H9 (cell line): Measurements from ENCODE around the gene SLK. TPM values are rescaled to one million over a fixed set of nuclear protein-coding genes. Genes with fewer than 3 reads are reported as not detected.
A peak's percentile ranks its signal among the peaks of the same experiment; 100 is the strongest.

Experiments used
- DNase-seq: peaks from one replicate; pipeline ENCODE4 v3.0.0-alpha.2; 2017
- H2AFZ ChIP-seq: one replicate; pipeline ENCODE4 v1.6.1; 2013; ENCODE audit warnings: mild to moderate bottlenecking, low read length, control low read depth, moderate library complexity
- H2AK5ac ChIP-seq: 2 replicates; pipeline ENCODE4 v1.6.1; 2013; ENCODE audit warnings: low read length, control low read depth, mixed read lengths; ENCODE audit not compliant: insufficient read length
- H2BK120ac ChIP-seq: one replicate; pipeline ENCODE4 v1.6.1; 2013; ENCODE audit warnings: low read depth, mild to moderate bottlenecking, low read length, control low read depth, inconsistent platforms; ENCODE audit not compliant: poor library complexity, severe bottlenecking
- H2BK12ac ChIP-seq: 2 replicates; pipeline ENCODE4 v1.6.1; 2013; ENCODE audit warnings: low read length, control low read depth, mixed read lengths, low read depth; ENCODE audit not compliant: insufficient read length
- H2BK15ac ChIP-seq: 2 replicates; pipeline ENCODE4 v1.6.1; 2013; ENCODE audit warnings: low read depth, low read length, control low read depth
- H2BK20ac ChIP-seq: one replicate; pipeline ENCODE4 v1.6.1; 2013; ENCODE audit warnings: low read depth, mild to moderate bottlenecking, low read length, control low read depth, inconsistent platforms; ENCODE audit not compliant: poor library complexity, severe bottlenecking
- H2BK5ac ChIP-seq: 2 replicates; pipeline ENCODE4 v1.6.1; 2013; ENCODE audit warnings: low read length, control low read depth, mixed read lengths; ENCODE audit not compliant: insufficient read length
- H3K14ac ChIP-seq: 2 replicates; pipeline ENCODE4 v1.6.1; 2013; ENCODE audit warnings: low read length, control low read depth; ENCODE audit not compliant: insufficient read depth
- H3K18ac ChIP-seq: 2 replicates; pipeline ENCODE4 v1.6.1; 2013; ENCODE audit warnings: low read depth, mild to moderate bottlenecking, mixed read lengths, low read length, control low read depth; ENCODE audit not compliant: insufficient read length
- H3K23ac ChIP-seq: 2 replicates; pipeline ENCODE4 v1.6.1; 2013; ENCODE audit warnings: low read length, control low read depth, mixed read lengths, low read depth; ENCODE audit not compliant: insufficient read length
- H3K23me2 ChIP-seq: 2 replicates; pipeline ENCODE4 v1.6.1; 2013; ENCODE audit warnings: low read depth, mild to moderate bottlenecking, mixed read lengths, low read length, control low read depth; ENCODE audit not compliant: insufficient read length, poor library complexity, severe bottlenecking
- H3K27ac ChIP-seq: 2 replicates; pipeline ENCODE4 v1.5.1; 2013; ENCODE audit warnings: low read length, control low read depth, mixed read lengths, low read depth; ENCODE audit not compliant: insufficient read length
- H3K27me3 ChIP-seq: 2 replicates; pipeline ENCODE4 v1.6.1; 2013; ENCODE audit warnings: low read length, control low read depth, inconsistent platforms; ENCODE audit not compliant: insufficient read depth
- H3K4ac ChIP-seq: 2 replicates; pipeline ENCODE4 v1.6.1; 2013; ENCODE audit warnings: low read depth, mild to moderate bottlenecking, control low read depth, inconsistent platforms, low read length, moderate library complexity
- H3K4me1 ChIP-seq: 2 replicates; pipeline ENCODE4 v1.6.1; 2013; ENCODE audit warnings: low read length, control low read depth, inconsistent platforms; ENCODE audit not compliant: insufficient read depth
- H3K4me2 ChIP-seq: 2 replicates; pipeline ENCODE4 v1.6.1; 2013; ENCODE audit warnings: low read length, control low read depth, mixed read lengths; ENCODE audit not compliant: insufficient read length, insufficient read depth
- H3K56ac ChIP-seq: 2 replicates; pipeline ENCODE4 v1.6.1; 2013; ENCODE audit warnings: low read depth, mild to moderate bottlenecking, mixed read lengths, low read length, control low read depth; ENCODE audit not compliant: insufficient read length
- H3K79me1 ChIP-seq: 2 replicates; pipeline ENCODE4 v1.6.1; 2013; ENCODE audit warnings: low read depth, mild to moderate bottlenecking, moderate library complexity, low read length, control low read depth, inconsistent platforms; ENCODE audit not compliant: insufficient read depth, poor library complexity, severe bottlenecking
- H3K79me2 ChIP-seq: 2 replicates; pipeline ENCODE4 v1.6.1; 2013; ENCODE audit warnings: low read length, control low read depth, inconsistent platforms; ENCODE audit not compliant: insufficient read depth
- H3K9ac ChIP-seq: 2 replicates; pipeline ENCODE4 v1.6.1; 2013; ENCODE audit warnings: low read length, control low read depth, mixed read lengths; ENCODE audit not compliant: insufficient read length; ENCODE audit errors: extremely low read depth
- H3K9me3 ChIP-seq: one replicate; pipeline ENCODE4 v1.6.1; 2013; ENCODE audit warnings: low read depth, low read length, inconsistent platforms; ENCODE audit not compliant: control insufficient read depth
- H3T11ph ChIP-seq: one replicate; pipeline ENCODE4 v1.6.1; 2013; ENCODE audit warnings: mild to moderate bottlenecking, low read length, control low read depth, inconsistent platforms
- H4K20me1 ChIP-seq: one replicate; pipeline ENCODE4 v1.6.1; 2013; ENCODE audit not compliant: control insufficient read depth, insufficient read length, insufficient read depth
- H4K5ac ChIP-seq: 2 replicates; pipeline ENCODE4 v1.6.1; 2013; ENCODE audit warnings: low read depth, mild to moderate bottlenecking, mixed read lengths, low read length, control low read depth; ENCODE audit not compliant: insufficient read length
- H4K8ac ChIP-seq: replicated peaks from 2 replicates; pipeline ENCODE4 v1.6.1; 2013; ENCODE audit warnings: low read length, control low read depth, mixed read lengths, low read depth; ENCODE audit not compliant: insufficient read length
- H4K91ac ChIP-seq: 2 replicates; pipeline ENCODE4 v1.6.1; 2013; ENCODE audit warnings: low read depth, mild to moderate bottlenecking, moderate library complexity, mixed read lengths, low read length, control low read depth; ENCODE audit not compliant: insufficient read length
- H3K27ac Mint-ChIP-seq, 3 experiments: 2 replicates in 2 of 3; 3 replicates in 1 of 3; pipeline ENCODE4 v1.8.0; 2020 to 2021; ENCODE audit warnings: mixed read lengths in 3 of 3, mild to moderate bottlenecking in 1 of 3, moderate library complexity in 1 of 3
- H3K27me3 Mint-ChIP-seq: 2 replicates; pipeline ENCODE4 v1.8.0; 2021; ENCODE audit warnings: low read depth, mild to moderate bottlenecking, moderate library complexity, mixed read lengths
- H3K36me3 Mint-ChIP-seq, 3 experiments: 2 replicates in 2 of 3; 3 replicates in 1 of 3; pipeline ENCODE4 v1.8.0; 2020 to 2021; ENCODE audit warnings: low read depth in 3 of 3, mixed read lengths in 3 of 3; ENCODE audit not compliant: insufficient read depth in 1 of 3
- H3K4me1 Mint-ChIP-seq, 2 experiments: 2 replicates each; pipeline ENCODE4 v1.8.0; 2020; ENCODE audit warnings: mixed read lengths in 2 of 2
- H3K4me3 Mint-ChIP-seq, 2 experiments: 2 replicates in 1 of 2; 3 replicates in 1 of 2; pipeline ENCODE4 v1.8.0; 2020 to 2021; ENCODE audit warnings: mild to moderate bottlenecking in 2 of 2, mixed read lengths in 2 of 2, moderate library complexity in 1 of 2
- H3K9me3 Mint-ChIP-seq, 2 experiments: 2 replicates in 1 of 2; 3 replicates in 1 of 2; pipeline ENCODE4 v1.8.0; 2020; ENCODE audit warnings: mild to moderate bottlenecking in 2 of 2, mixed read lengths in 2 of 2, moderate library complexity in 1 of 2
- WGBS: extraction: QIAGEN DNeasy Blood & Tissue Kit; methylation state at CpG from one replicate; pipeline ENCODE4 v1.1.7; 2013; ENCODE audit warnings: missing lambda C conversion rate, low lambda C conversion rate, mixed read lengths; ENCODE audit not compliant: insufficient read length; ENCODE audit errors: extremely low coverage; 5-methylcytosine and 5-hydroxymethylcytosine counted together
- total RNA-seq: library from RNA; stranded (reverse); gene quantifications from 2 replicates; pipeline ENCODE4 v1.2.1, GENCODE V29; 2021
- TF ChIP-seq, protein P1 (sequence below): fragments of 200-600 bp; sonication (generic); conservative IDR thresholded peaks from 3 replicates; pipeline ENCODE4 v1.8.0; 2021; ENCODE audit warnings: antibody characterized with exemption, mild to moderate bottlenecking

The SLK gene
- total RNA-seq, 1 experiment from 2014 or later: 21.0 TPM

DNA sequence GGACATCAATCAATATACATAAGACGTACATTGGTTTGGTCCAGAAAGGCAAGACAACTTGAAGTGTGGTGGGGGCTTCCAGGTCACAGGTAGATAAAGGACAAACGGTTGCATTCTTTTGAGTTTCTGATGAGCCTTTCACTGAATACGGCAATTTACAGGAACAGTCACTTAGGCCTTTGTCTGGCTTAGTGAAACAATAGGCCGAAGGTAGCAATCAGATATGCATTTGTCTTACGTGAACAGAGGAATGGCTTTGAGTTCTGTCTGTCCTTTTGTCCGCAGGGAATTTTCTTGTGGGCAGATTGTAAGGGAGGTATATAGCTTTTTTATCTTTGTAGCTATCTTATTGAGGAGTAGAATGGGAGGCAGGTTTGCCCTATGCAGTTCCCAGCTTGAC lies 38.2 kb upstream of the SLK start:
- no peak overlapping the region for H3K4ac ChIP-seq
- Mint-ChIP-seq H3K4me1 (peaks cover 14 to 18% of the 10 kb centered on the region in 2 experiments), H3K27ac (peak overlapping the region in 2 of 3 experiments; percentile 4 to 64; a peak in 3 of 7 replicates), H3K36me3 (no peaks in the 10 kb centered on the region), H3K4me3 (no peak overlapping the region), H3K9me3 (no peaks in the 10 kb centered on the region), H3K27me3 (no peaks in the 10 kb centered on the region; the same call in 1 of the 2 replicates)
- H3K23me2 ChIP-seq: no peaks in the 10 kb centered on the region
- no peak overlapping the region for H4K91ac ChIP-seq
- H4K5ac ChIP-seq: no peak overlapping the region
- H2BK15ac ChIP-seq: no peak overlapping the region
- H3K23ac ChIP-seq: no peak overlapping the region
- H3K4me1 ChIP-seq: no peaks in the 10 kb centered on the region; the same call in 1 of the 2 replicates
- no peak overlapping the region for H3K27ac ChIP-seq
- no CpG with 5 or more reads among the region's 6 CpGs for WGBS
- H3K4me2 ChIP-seq: no peak overlapping the region
- H2AFZ ChIP-seq: no peak overlapping the region
- H3T11ph ChIP-seq: no peak overlapping the region
- H3K79me1 ChIP-seq: no peaks in the 10 kb centered on the region
- no peak overlapping the region for H2BK120ac ChIP-seq
- H3K9ac ChIP-seq: no peak overlapping the region
- H2BK5ac ChIP-seq: no peak overlapping the region
- TF ChIP-seq, protein P1, sequence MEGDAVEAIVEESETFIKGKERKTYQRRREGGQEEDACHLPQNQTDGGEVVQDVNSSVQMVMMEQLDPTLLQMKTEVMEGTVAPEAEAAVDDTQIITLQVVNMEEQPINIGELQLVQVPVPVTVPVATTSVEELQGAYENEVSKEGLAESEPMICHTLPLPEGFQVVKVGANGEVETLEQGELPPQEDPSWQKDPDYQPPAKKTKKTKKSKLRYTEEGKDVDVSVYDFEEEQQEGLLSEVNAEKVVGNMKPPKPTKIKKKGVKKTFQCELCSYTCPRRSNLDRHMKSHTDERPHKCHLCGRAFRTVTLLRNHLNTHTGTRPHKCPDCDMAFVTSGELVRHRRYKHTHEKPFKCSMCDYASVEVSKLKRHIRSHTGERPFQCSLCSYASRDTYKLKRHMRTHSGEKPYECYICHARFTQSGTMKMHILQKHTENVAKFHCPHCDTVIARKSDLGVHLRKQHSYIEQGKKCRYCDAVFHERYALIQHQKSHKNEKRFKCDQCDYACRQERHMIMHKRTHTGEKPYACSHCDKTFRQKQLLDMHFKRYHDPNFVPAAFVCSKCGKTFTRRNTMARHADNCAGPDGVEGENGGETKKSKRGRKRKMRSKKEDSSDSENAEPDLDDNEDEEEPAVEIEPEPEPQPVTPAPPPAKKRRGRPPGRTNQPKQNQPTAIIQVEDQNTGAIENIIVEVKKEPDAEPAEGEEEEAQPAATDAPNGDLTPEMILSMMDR: no peak
- H3K79me2 ChIP-seq: no peaks in the 10 kb centered on the region
- H2BK20ac ChIP-seq: no peak overlapping the region
- H4K8ac ChIP-seq: no peak overlapping the region
- no peak overlapping the region for H2BK12ac ChIP-seq
- H3K14ac ChIP-seq: no peak overlapping the region
- no peak overlapping the region for H3K18ac ChIP-seq
- H3K9me3 ChIP-seq: no peaks in the 10 kb centered on the region
- no peaks in the 10 kb centered on the region for H4K20me1 ChIP-seq
- no peak for DNase-seq
- no peak overlapping the region for H3K56ac ChIP-seq
- H2AK5ac ChIP-seq: no peak overlapping the region
- no peaks in the 10 kb centered on the region for H3K27me3 ChIP-seq
